ENCODE measurements around the gene RNF14.

GRCh38 chr5:141958546-141959172 is 10.2 kb upstream of the RNF14 start:
- TF ChIP-seq GATA2 (CRISPR knock-in tag; IDR thresholded peaks at IDR 0.05), result no peak
- no peak for TF ChIP-seq CTCF (IDR thresholded peaks at IDR 0.05)
- TF ChIP-seq JUND (IDR thresholded peaks at IDR 0.05), result no peak
- no peak for TF ChIP-seq EZH2phosphoT487 (IDR thresholded peaks at IDR 0.05; ENCODE audit: borderline replicate concordance, low read depth)

Data from SK-N-SH (cell line).